ENCODE measurements around the gene TMEM129.

Gene TMEM129

DNA sequence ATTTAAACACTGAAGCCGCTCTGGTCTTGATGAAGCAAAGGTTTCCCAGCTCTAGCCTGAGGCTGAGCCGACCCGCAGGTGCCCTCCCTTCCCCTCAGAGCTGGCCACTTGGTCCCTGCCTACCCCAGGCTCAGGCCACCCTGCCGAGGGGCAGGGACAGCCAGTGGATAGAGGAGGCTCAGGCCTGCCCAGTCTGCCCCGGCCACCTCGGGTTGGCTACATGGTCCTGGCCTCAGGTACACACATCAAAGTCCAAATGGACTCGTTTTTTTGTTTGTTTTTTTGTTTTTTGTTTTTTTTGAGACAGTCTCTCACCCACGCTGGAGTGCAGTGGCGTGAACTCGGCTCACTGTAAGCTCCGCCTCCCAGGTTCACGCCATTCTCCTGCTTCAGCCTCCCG, 24.0 kb upstream of the TMEM129 start:
- H3K4me3 ChIP-seq (ENCODE audit: low read depth, low read length) = no peak overlapping the region
- H3K36me3 ChIP-seq (replicated peaks) = peaks cover 17% of the 10 kb centered on the region
- no peaks in the 10 kb centered on the region for H3K27me3 ChIP-seq (replicated peaks)
- TF ChIP-seq, protein P1, sequence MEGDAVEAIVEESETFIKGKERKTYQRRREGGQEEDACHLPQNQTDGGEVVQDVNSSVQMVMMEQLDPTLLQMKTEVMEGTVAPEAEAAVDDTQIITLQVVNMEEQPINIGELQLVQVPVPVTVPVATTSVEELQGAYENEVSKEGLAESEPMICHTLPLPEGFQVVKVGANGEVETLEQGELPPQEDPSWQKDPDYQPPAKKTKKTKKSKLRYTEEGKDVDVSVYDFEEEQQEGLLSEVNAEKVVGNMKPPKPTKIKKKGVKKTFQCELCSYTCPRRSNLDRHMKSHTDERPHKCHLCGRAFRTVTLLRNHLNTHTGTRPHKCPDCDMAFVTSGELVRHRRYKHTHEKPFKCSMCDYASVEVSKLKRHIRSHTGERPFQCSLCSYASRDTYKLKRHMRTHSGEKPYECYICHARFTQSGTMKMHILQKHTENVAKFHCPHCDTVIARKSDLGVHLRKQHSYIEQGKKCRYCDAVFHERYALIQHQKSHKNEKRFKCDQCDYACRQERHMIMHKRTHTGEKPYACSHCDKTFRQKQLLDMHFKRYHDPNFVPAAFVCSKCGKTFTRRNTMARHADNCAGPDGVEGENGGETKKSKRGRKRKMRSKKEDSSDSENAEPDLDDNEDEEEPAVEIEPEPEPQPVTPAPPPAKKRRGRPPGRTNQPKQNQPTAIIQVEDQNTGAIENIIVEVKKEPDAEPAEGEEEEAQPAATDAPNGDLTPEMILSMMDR (IDR thresholded peaks at IDR 0.05; ENCODE audit: low read depth, low read length, missing control alignments) = no peak
- H3K27ac ChIP-seq = no peak overlapping the region
- no peak for DNase-seq
- in situ Hi-C loops (cut with HindIII; ENCODE audit: low pct_ligation_motif_present, low sequenced_read_pairs) = no loop called here

DNA sequence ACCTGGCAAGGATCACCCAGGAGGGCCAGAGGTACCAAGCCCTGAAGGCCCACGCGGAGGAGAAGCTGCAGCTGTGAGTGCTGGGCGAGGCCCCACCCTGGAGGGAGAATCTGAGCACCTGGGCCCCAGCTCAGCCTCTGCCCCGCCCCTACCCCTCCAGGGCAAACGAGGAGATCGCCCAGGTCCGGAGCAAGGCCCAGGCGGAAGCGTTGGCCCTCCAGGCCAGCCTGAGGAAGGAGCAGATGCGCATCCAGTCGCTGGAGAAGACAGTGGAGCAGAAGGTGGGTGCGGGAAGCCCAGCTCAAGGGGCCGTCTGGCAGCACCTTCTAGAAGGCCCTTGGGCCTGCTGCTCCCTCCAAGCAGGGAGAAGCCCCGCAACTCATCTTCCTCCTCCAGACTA, 23.4 kb upstream of the TMEM129 start:
- H3K4me3 ChIP-seq (ENCODE audit: low read depth, low read length) = no peak overlapping the region
- no peaks in the 10 kb centered on the region for H3K27me3 ChIP-seq (replicated peaks)
- no peak overlapping the region for H3K27ac ChIP-seq
- peaks cover 17% of the 10 kb centered on the region for H3K36me3 ChIP-seq (replicated peaks)
- TF ChIP-seq, protein P1 (IDR thresholded peaks at IDR 0.05; ENCODE audit: low read depth, low read length, missing control alignments) = no peak
- DNase-seq = no peak
- in situ Hi-C loops (cut with HindIII; ENCODE audit: low pct_ligation_motif_present, low sequenced_read_pairs) = no loop called here

DNA sequence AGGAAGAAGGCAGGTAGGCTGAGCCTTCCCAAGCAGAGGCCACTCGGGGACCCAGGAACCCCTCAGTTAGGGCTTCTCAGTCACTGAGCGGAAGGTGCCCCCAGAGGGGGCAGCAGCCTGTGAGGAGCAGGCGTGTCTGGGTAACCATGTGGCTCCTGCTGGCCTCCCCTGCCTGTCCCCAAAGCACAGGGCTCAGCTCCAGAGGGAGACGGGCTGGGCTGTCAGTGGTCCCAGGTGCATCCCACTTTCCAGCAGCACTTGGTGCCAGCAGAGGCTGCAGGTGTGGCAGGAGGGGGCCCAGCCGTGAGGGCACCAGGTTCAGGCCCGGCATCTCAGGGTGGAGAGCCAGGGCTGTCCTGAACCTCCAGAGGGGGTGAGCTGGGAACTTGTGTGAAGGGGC, 22.9 kb upstream of the TMEM129 start:
- TF ChIP-seq, protein P1 (IDR thresholded peaks at IDR 0.05; ENCODE audit: low read depth, low read length, missing control alignments) = no peak
- H3K4me3 ChIP-seq (ENCODE audit: low read depth, low read length) = no peak overlapping the region
- no peak for DNase-seq
- in situ Hi-C loops (cut with HindIII; ENCODE audit: low pct_ligation_motif_present, low sequenced_read_pairs) = no loop called here
- peaks cover 22% of the 10 kb centered on the region for H3K36me3 ChIP-seq (replicated peaks)
- H3K27me3 ChIP-seq (replicated peaks) = no peaks in the 10 kb centered on the region
- no peak overlapping the region for H3K27ac ChIP-seq

DNA sequence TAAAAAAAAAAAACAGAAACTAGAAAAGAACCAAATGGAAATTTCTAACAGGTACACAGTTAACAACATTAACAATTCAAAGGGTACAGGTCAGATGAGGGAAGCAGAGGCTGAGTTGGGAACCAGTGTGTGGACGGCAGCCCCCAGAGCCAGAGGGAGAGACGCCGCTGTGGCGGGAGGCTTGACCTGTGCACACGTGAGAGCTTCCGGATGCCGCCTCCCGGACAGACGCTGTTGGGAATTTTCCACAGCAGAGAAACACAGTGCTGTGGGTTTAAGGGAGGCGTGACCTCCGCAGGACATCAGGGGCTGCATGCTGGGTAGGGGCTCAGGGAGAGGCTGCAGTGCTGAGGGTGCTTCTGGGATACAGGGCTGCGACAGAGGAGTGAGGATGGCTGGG, 22.4 kb upstream of the TMEM129 start:
- TF ChIP-seq, protein P1 (IDR thresholded peaks at IDR 0.05; ENCODE audit: low read depth, low read length, missing control alignments) = no peak
- Histone ChIP-seq H3K27me3 (replicated peaks) (no peaks in the 10 kb centered on the region), H3K27ac (no peak overlapping the region), H3K36me3 (replicated peaks) (peaks cover 26% of the 10 kb centered on the region), H3K4me3 (ENCODE audit: low read depth, low read length) (no peak overlapping the region)
- in situ Hi-C loops (cut with HindIII; ENCODE audit: low pct_ligation_motif_present, low sequenced_read_pairs) = no loop called here
- no peak for DNase-seq

DNA sequence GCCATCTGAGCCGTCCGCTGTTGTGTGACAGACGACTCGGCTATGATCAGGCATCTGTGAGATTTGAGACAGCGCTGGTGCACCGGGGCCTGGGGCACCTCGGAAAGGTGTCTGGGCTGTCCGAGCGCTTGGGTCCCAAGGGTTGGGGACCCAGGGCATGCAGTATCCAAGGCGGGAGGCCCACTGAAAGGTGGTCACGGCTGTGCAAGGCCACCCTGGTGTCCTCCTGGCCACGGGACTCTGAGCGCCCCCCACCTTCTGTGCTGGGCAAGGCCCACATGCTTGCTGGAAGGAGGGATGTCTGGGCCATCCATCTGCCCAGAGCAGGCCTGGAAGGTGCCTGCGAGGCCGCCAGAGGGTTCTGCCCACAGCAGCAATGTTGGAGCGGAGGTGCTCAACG, 20.1 kb upstream of the TMEM129 start:
- TF ChIP-seq, protein P1 (IDR thresholded peaks at IDR 0.05; ENCODE audit: low read depth, low read length, missing control alignments) = no peak
- H3K27ac ChIP-seq = no peak overlapping the region
- no peaks in the 10 kb centered on the region for H3K27me3 ChIP-seq (replicated peaks)
- no peak overlapping the region for H3K4me3 ChIP-seq (ENCODE audit: low read depth, low read length)
- no peak for DNase-seq
- in situ Hi-C loops (cut with HindIII; ENCODE audit: low pct_ligation_motif_present, low sequenced_read_pairs) = no loop called here
- peaks cover 47% of the 10 kb centered on the region for H3K36me3 ChIP-seq (replicated peaks)

DNA sequence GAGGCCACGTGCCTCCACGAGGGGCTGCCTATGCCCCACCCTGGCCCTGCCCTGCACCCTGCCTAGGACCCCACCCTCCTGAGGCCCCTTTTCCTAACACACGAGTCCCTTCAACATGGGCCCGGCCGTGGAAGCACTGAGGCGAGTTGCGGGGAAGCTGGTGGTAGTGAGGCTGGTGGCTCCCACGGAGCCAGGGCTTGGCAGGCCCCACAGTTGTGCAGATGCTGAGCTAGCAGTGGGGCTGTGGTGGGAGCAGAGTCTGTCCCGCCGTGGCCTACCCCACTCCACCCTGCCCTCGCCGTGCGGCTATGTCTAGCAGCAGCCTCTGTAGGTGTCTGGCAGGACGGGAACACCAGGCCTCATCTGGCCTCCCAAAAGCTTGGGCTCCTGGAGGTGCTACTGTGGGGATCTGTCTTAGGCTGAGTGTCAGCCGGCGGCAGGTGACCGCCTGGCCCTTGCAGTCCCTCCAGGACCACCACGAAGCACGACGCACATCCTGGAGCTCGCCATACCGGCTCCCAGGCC, 19.0 kb upstream of the TMEM129 start:
- H3K27me3 ChIP-seq (replicated peaks) = no peaks in the 10 kb centered on the region
- in situ Hi-C loops (cut with HindIII; ENCODE audit: low pct_ligation_motif_present, low sequenced_read_pairs) = no loop called here
- TF ChIP-seq, protein P1 (IDR thresholded peaks at IDR 0.05; ENCODE audit: low read depth, low read length, missing control alignments) = no peak
- H3K4me3 ChIP-seq (ENCODE audit: low read depth, low read length) = no peak overlapping the region
- H3K36me3 ChIP-seq (replicated peaks) = peaks cover 52% of the 10 kb centered on the region
- DNase-seq = no peak
- H3K27ac ChIP-seq = no peak overlapping the region
